ENCODE measurements around the gene FCSK. TPM values are rescaled to one million over a fixed set of nuclear protein-coding genes. Genes with fewer than 3 reads are reported as not detected.

Gene FCSK
- total RNA-seq, 1 experiment from 2014 or later = 13.7 TPM

GRCh38 chr16:70476272-70477020 lies 22.1 kb downstream of the FCSK start:
- no peaks in the 10 kb centered on the region for H3K9me3 Mint-ChIP-seq (ENCODE audit: unreplicated experiment)
- no peak overlapping the region for H3K4me3 Mint-ChIP-seq (ENCODE audit: unreplicated experiment)
- DNase-seq (ENCODE audit: unreplicated experiment) = peak; percentile 65
- POLR2A ChIA-PET = interaction anchor here (0.7 to 2.5 kb wide), 4 partner anchors 12 to 177 kb away, joined by 3 to 16 read pairs (median 4); partner anchors contain the start of genes DDX19A and DDX19B
- TF ChIP-seq CTCF (IDR thresholded peaks at IDR 0.05; ENCODE audit: unreplicated experiment) = no peak
- no peaks in the 10 kb centered on the region for H3K27me3 Mint-ChIP-seq (ENCODE audit: insufficient read depth, unreplicated experiment)
- BruUV-seq (replicated peaks) = no TSS peak
- CTCF ChIA-PET = interaction anchor here (0.5 kb wide), 1 partner anchor 137 kb away, joined by 3 read pairs; no protein-coding TSS in a partner anchor
- peaks cover 16% of the 10 kb centered on the region for H3K36me3 Mint-ChIP-seq (ENCODE audit: insufficient read depth, unreplicated experiment)
- peaks cover 9% of the 10 kb centered on the region for H3K4me1 Mint-ChIP-seq (ENCODE audit: insufficient read depth, unreplicated experiment)
- intact Hi-C loops (cut with micrococcal nuclease) = no loop called here
- peak overlapping the region; percentile 46 for H3K27ac Mint-ChIP-seq (ENCODE audit: low read depth, unreplicated experiment)

DNA sequence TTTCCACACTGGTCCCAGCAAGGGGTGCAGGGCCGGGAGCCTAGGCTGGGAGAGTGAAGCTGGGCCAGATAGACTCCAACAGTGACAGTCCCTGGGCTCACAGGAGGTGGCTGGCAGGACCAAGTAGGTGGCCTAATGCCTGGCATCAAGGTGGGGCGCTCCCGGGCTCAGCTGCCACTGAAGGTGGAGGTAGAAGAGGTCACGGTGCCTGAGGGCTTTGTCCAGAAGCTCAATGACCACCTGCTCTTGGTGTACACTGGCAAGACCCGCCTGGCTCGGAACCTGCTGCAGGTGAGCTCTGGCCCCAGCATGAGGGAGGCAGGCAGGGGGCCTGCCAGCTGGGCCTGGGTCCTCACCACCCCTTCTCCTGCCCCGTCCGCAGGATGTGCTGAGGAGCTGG lies 23.8 kb downstream of the FCSK start:
- no peak overlapping the region for H3K27ac Mint-ChIP-seq (ENCODE audit: low read depth, unreplicated experiment)
- ChIA-PET POLR2A (interaction anchor here (0.7 to 2.5 kb wide), 4 partner anchors 19 to 98 kb away, joined by 3 to 16 read pairs (median 4); partner anchors contain the start of gene FCSK), CTCF (no interaction called here)
- no peaks in the 10 kb centered on the region for H3K9me3 Mint-ChIP-seq (ENCODE audit: unreplicated experiment)
- TF ChIP-seq CTCF (IDR thresholded peaks at IDR 0.05; ENCODE audit: unreplicated experiment) = no peak
- peaks cover 22% of the 10 kb centered on the region for H3K36me3 Mint-ChIP-seq (ENCODE audit: insufficient read depth, unreplicated experiment)
- no peaks in the 10 kb centered on the region for H3K27me3 Mint-ChIP-seq (ENCODE audit: insufficient read depth, unreplicated experiment)
- intact Hi-C loops (cut with micrococcal nuclease) = no loop called here
- no TSS peak for BruUV-seq (replicated peaks)
- no peak for DNase-seq (ENCODE audit: unreplicated experiment)
- H3K4me3 Mint-ChIP-seq (ENCODE audit: unreplicated experiment) = no peak overlapping the region
- H3K4me1 Mint-ChIP-seq (ENCODE audit: insufficient read depth, unreplicated experiment) = peaks cover 8% of the 10 kb centered on the region

DNA sequence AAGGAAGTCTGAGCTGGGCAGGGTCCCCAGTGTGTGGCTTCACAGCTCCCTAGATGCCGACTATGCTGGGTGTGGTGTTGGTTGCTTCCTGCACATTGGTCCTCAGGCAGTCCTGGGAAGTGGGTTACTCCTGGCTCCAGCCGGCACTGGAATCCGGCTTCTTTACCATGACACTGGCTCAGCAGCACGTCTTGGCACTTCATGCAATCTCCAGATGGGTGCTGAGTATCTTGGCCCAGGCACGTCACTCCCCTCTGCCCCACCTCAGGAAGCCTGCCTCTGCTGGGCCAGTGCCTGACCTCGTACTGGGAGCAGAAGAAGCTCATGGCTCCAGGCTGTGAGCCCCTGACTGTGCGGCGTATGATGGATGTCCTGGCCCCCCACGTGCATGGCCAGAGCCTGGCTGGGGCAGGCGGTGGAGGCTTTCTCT lies 24.5 kb downstream of the FCSK start:
- intact Hi-C loops (cut with micrococcal nuclease) = no loop called here
- no peak overlapping the region for H3K4me3 Mint-ChIP-seq (ENCODE audit: unreplicated experiment)
- H3K36me3 Mint-ChIP-seq (ENCODE audit: insufficient read depth, unreplicated experiment) = peaks cover 23% of the 10 kb centered on the region
- no peak overlapping the region for H3K27ac Mint-ChIP-seq (ENCODE audit: low read depth, unreplicated experiment)
- no peaks in the 10 kb centered on the region for H3K9me3 Mint-ChIP-seq (ENCODE audit: unreplicated experiment)
- peaks cover 8% of the 10 kb centered on the region for H3K4me1 Mint-ChIP-seq (ENCODE audit: insufficient read depth, unreplicated experiment)
- no peak for TF ChIP-seq CTCF (IDR thresholded peaks at IDR 0.05; ENCODE audit: unreplicated experiment)
- DNase-seq (ENCODE audit: unreplicated experiment) = peak; percentile 20
- no TSS peak for BruUV-seq (replicated peaks)
- H3K27me3 Mint-ChIP-seq (ENCODE audit: insufficient read depth, unreplicated experiment) = no peaks in the 10 kb centered on the region
- ChIA-PET CTCF (interaction anchor here (0.5 kb wide), 1 partner anchor 27 kb away, joined by 3 read pairs; no protein-coding TSS in a partner anchor), POLR2A (interaction anchor here (0.7 to 1.3 kb wide), 5 partner anchors 25 to 99 kb away, joined by 3 to 4 read pairs (median 3); partner anchors contain the start of gene FCSK)

Measured in MCF 10A (cell line).